Measurements from ENCODE around the gene ATP1B4. TPM values are rescaled to one million over a fixed set of nuclear protein-coding genes. Genes with fewer than 3 reads are reported as not detected.
A peak's percentile ranks its signal among the peaks of the same experiment; 100 is the strongest.

Gene ATP1B4
- total and polyA plus RNA-seq, 9 of the 15 experiments (the other 6 are each of a cell fraction or from before 2014, with no cell fraction given), result 0.04 to 0.18 TPM; not detected in 7

DNA sequence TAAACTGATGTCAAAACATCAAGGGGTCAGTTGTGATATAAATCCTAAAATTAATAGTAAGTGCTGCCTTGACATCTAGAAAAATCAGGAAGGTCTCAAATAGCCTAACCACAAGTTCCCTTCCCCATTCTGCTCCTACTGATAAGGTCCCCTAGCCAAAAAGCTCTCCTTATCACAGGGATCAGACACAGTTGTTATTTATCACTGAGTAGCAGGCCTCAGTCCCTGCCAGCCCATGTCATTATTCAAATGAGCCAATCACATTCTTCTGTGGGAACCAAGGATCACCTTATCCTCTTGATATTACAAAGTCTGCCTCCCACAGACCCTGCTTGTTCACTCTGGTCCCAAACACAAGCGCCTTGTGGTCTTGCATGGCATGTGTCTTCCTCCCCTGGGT lies 27.3 kb upstream of the ATP1B4 start (continued):
- TF ChIP-seq RBM39 (optimal IDR thresholded peaks at IDR 0.05; ENCODE audit: low read depth, low read length) (no peak), ZNF583 (CRISPR knock-in tag; IDR thresholded peaks at IDR 0.05) (no peak), CHD7 (IDR thresholded peaks at IDR 0.05; ENCODE audit: low read depth, low read length) (no peak), HNRNPH1 (optimal IDR thresholded peaks at IDR 0.05; ENCODE audit: low read depth, low read length) (no peak), PHB (CRISPR knock-in tag; IDR thresholded peaks at IDR 0.05) (no peak), ZNF764 (CRISPR knock-in tag; IDR thresholded peaks at IDR 0.05; ENCODE audit: low read depth) (no peak)
- TF ChIP-seq, protein P1, sequence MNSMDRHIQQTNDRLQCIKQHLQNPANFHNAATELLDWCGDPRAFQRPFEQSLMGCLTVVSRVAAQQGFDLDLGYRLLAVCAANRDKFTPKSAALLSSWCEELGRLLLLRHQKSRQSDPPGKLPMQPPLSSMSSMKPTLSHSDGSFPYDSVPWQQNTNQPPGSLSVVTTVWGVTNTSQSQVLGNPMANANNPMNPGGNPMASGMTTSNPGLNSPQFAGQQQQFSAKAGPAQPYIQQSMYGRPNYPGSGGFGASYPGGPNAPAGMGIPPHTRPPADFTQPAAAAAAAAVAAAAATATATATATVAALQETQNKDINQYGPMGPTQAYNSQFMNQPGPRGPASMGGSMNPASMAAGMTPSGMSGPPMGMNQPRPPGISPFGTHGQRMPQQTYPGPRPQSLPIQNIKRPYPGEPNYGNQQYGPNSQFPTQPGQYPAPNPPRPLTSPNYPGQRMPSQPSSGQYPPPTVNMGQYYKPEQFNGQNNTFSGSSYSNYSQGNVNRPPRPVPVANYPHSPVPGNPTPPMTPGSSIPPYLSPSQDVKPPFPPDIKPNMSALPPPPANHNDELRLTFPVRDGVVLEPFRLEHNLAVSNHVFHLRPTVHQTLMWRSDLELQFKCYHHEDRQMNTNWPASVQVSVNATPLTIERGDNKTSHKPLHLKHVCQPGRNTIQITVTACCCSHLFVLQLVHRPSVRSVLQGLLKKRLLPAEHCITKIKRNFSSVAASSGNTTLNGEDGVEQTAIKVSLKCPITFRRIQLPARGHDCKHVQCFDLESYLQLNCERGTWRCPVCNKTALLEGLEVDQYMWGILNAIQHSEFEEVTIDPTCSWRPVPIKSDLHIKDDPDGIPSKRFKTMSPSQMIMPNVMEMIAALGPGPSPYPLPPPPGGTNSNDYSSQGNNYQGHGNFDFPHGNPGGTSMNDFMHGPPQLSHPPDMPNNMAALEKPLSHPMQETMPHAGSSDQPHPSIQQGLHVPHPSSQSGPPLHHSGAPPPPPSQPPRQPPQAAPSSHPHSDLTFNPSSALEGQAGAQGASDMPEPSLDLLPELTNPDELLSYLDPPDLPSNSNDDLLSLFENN (IDR thresholded peaks at IDR 0.05; ENCODE audit: low read depth in 2 of 2, low read length in 2 of 2), result peak in 1 of 2 experiments; percentile 93; a peak in 2 of 4 replicates
- TF ChIP-seq, protein P2, sequence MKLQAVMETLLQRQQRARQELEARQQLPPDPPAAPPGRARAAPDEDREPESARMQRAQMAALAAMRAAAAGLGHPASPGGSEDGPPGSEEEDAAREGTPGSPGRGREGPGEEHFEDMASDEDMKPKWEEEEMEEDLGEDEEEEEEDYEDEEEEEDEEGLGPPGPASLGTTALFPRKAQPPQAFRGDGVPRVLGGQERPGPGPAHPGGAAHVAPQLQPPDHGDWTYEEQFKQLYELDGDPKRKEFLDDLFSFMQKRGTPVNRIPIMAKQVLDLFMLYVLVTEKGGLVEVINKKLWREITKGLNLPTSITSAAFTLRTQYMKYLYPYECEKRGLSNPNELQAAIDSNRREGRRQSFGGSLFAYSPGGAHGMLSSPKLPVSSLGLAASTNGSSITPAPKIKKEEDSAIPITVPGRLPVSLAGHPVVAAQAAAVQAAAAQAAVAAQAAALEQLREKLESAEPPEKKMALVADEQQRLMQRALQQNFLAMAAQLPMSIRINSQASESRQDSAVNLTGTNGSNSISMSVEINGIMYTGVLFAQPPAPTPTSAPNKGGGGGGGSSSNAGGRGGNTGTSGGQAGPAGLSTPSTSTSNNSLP (IDR thresholded peaks at IDR 0.05; ENCODE audit: borderline replicate concordance, low read depth, low read length), result no peak
- TF ChIP-seq, protein P3, sequence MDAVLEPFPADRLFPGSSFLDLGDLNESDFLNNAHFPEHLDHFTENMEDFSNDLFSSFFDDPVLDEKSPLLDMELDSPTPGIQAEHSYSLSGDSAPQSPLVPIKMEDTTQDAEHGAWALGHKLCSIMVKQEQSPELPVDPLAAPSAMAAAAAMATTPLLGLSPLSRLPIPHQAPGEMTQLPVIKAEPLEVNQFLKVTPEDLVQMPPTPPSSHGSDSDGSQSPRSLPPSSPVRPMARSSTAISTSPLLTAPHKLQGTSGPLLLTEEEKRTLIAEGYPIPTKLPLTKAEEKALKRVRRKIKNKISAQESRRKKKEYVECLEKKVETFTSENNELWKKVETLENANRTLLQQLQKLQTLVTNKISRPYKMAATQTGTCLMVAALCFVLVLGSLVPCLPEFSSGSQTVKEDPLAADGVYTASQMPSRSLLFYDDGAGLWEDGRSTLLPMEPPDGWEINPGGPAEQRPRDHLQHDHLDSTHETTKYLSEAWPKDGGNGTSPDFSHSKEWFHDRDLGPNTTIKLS (IDR thresholded peaks at IDR 0.05; ENCODE audit: borderline replicate concordance, low read depth), result no peak
